WTC11 (cell line): ENCODE measurements around the gene NUAK1. TPM values are rescaled to one million over a fixed set of nuclear protein-coding genes. Genes with fewer than 3 reads are reported as not detected.

Experiments used
- ATAC-seq: fragments of 200-7000 bp; cut with Tn5 transposase; 2 replicates; pipeline ENCODE4 v1.10.0; 2021; ENCODE audit warnings: mild to moderate bottlenecking, moderate library complexity
- CTCF ChIA-PET: fragments of 300-600 bp; sonication (Branson Sonifier 250); formaldehyde crosslinking; loops from one replicate; lab custom pipeline; 2021; ENCODE audit warnings: antibody characterized with exemption; lab: Charles Lee
- POLR2A ChIA-PET: fragments of 350-600 bp; sonication (Branson Sonifier 250); formaldehyde crosslinking; loops from one replicate; lab custom pipeline; 2021; ENCODE audit warnings: antibody characterized with exemption; lab: Charles Lee
- DNase-seq: peaks from one replicate; pipeline ENCODE4 v3.0.0; 2021; ENCODE audit warnings: low spot score
- H3K27ac Mint-ChIP-seq: 2 replicates; pipeline ENCODE4 v1.8.0; 2021; ENCODE audit warnings: mixed read lengths
- H3K27me3 Mint-ChIP-seq: 2 replicates; pipeline ENCODE4 v1.8.0; 2021; ENCODE audit warnings: low read depth, mild to moderate bottlenecking, moderate library complexity, mixed read lengths
- H3K36me3 Mint-ChIP-seq: 2 replicates; pipeline ENCODE4 v1.8.0; 2021; ENCODE audit warnings: mixed read lengths
- H3K4me1 Mint-ChIP-seq: 2 replicates; pipeline ENCODE4 v1.8.0; 2022; ENCODE audit warnings: mixed read lengths
- H3K4me3 Mint-ChIP-seq: 2 replicates; pipeline ENCODE4 v1.8.0; 2021; ENCODE audit warnings: mild to moderate bottlenecking, moderate library complexity, mixed read lengths
- H3K9me3 Mint-ChIP-seq: 2 replicates; pipeline ENCODE4 v1.8.0; 2021; ENCODE audit warnings: mixed read lengths
- ETV6 ChIP-seq: sonication (generic); formaldehyde crosslinking; IDR thresholded peaks from 2 replicates; pipeline ENCODE4 v1.8.1; 2022; ENCODE audit warnings: mild to moderate bottlenecking, missing genetic modification reagents
- FOXJ3 ChIP-seq: sonication (generic); formaldehyde crosslinking; IDR thresholded peaks from 2 replicates; pipeline ENCODE4 v1.9.0; 2021; ENCODE audit warnings: missing genetic modification reagents, mild to moderate bottlenecking, borderline replicate concordance
- JAZF1 ChIP-seq: fragments of 250-450 bp; sonication (Bioruptor Pico); IDR thresholded peaks from 2 replicates; pipeline ENCODE4 v1.9.0; 2021; ENCODE audit warnings: moderate library complexity, mild to moderate bottlenecking, inconsistent platforms
- NFE2L1 ChIP-seq: sonication (generic); formaldehyde crosslinking; IDR thresholded peaks from 2 replicates; pipeline ENCODE4 v1.8.1; 2023; ENCODE audit warnings: missing genetic modification reagents
- total RNA-seq: library from RNA; stranded (reverse); gene quantifications from 3 replicates; pipeline ENCODE4 v1.2.3, GENCODE V29; 2021
- TF ChIP-seq, protein P1 (sequence below): fragments of 200-600 bp; IDR thresholded peaks from 2 replicates; pipeline ENCODE4 v1.8.0; 2022; ENCODE audit warnings: antibody characterized with exemption
- TF ChIP-seq, protein P2 (sequence below): sonication (generic); formaldehyde crosslinking; IDR thresholded peaks from 2 replicates; pipeline ENCODE4 v1.8.1; 2023; ENCODE audit warnings: mild to moderate bottlenecking, missing genetic modification reagents, borderline replicate concordance
- TF ChIP-seq, protein P3 (sequence below): sonication (generic); formaldehyde crosslinking; IDR thresholded peaks from 2 replicates; pipeline ENCODE4 v1.8.1; 2022; ENCODE audit warnings: low read depth, mild to moderate bottlenecking, moderate library complexity, missing genetic modification reagents, borderline replicate concordance
- TF ChIP-seq, protein P4 (sequence below): sonication (generic); formaldehyde crosslinking; IDR thresholded peaks from 2 replicates; pipeline ENCODE4 v1.8.0; 2023; ENCODE audit warnings: missing genetic modification reagents, mild to moderate bottlenecking, borderline replicate concordance

Gene NUAK1
- total RNA-seq, 1 experiment from 2014 or later: 15.9 TPM

DNA sequence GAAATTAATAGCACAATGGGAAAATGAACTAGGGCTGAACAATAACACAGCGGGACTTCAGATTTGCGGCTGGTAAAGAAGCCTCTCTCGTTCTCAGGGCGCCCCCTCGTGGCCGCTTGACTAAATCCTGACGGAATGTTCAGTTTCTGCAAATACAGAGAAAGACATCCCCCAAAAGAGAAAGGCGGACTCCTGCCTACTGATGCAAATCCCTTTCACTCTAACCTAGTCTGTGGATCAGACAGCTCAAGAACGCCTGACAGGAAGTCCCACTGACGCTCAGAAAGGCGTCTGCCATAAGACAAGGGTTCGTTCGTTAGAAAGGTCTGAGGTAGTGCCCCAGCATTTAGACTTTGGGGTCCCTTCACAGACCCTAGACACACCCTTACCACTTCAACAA, 2.5 kb downstream of the NUAK1 start:
- DNase-seq (peak; percentile 92), ATAC-seq (no peak)
- Mint-ChIP-seq H3K36me3 (no peaks in the 10 kb centered on the region), H3K27me3 (peaks cover 7% of the 10 kb centered on the region), H3K4me3 (peak overlapping the region; percentile 92), H3K27ac (peak overlapping the region; percentile 76), H3K4me1 (peaks cover 74% of the 10 kb centered on the region), H3K9me3 (no peaks in the 10 kb centered on the region)
- POLR2A ChIA-PET: interaction anchor here (0.6 to 2.1 kb wide), 4 partner anchors 13 to 214 kb away, joined by 3 to 8 read pairs (median 3); no protein-coding TSS in a partner anchor
- TF ChIP-seq ETV6 (0 out of 2 replicates have a peak, but pooled peaks have one; percentile 39), NFE2L1 (CRISPR knock-in tag) (no peak)
- TF ChIP-seq, protein P1, sequence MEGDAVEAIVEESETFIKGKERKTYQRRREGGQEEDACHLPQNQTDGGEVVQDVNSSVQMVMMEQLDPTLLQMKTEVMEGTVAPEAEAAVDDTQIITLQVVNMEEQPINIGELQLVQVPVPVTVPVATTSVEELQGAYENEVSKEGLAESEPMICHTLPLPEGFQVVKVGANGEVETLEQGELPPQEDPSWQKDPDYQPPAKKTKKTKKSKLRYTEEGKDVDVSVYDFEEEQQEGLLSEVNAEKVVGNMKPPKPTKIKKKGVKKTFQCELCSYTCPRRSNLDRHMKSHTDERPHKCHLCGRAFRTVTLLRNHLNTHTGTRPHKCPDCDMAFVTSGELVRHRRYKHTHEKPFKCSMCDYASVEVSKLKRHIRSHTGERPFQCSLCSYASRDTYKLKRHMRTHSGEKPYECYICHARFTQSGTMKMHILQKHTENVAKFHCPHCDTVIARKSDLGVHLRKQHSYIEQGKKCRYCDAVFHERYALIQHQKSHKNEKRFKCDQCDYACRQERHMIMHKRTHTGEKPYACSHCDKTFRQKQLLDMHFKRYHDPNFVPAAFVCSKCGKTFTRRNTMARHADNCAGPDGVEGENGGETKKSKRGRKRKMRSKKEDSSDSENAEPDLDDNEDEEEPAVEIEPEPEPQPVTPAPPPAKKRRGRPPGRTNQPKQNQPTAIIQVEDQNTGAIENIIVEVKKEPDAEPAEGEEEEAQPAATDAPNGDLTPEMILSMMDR: peak; percentile 79
- CTCF ChIA-PET: interaction anchor here (0.7 to 5.1 kb wide), 18 partner anchors 9 to 715 kb away, joined by 3 to 36 read pairs (median 4); no protein-coding TSS in a partner anchor

DNA sequence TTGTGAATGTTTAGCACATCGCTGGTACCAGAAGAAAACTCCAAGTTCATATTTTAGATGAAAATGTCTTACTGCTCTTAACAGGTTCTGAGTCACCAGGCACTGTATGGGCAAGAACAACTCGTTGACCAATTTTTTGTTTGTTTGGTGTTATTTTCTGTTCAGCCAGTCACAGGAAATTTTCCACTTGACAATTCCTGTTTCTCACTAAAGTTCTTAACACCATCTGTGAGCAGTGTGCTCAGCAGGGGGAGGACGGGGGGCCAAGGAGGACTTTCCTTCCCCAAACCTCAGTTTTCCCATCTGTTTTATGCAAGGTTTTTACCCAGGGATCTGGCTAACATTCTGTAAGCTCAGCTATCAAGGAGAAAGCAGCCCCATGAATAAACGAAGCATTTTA, 3.0 kb downstream of the NUAK1 start:
- peak overlapping the region; percentile 65 for H3K27ac Mint-ChIP-seq

More for the DNA sequence above, 3.0 kb downstream of the NUAK1 start:
- DNase-seq (no peak), ATAC-seq (no peak)
- Mint-ChIP-seq H3K4me3 (0 out of 2 replicates have a peak overlapping the region, but pooled peaks have one; percentile 5), H3K9me3 (no peaks in the 10 kb centered on the region), H3K36me3 (no peaks in the 10 kb centered on the region), H3K27me3 (peaks cover 7% of the 10 kb centered on the region), H3K4me1 (peaks cover 75% of the 10 kb centered on the region)
- POLR2A ChIA-PET: interaction anchor here (0.6 to 2.1 kb wide), 4 partner anchors 14 to 214 kb away, joined by 3 to 8 read pairs (median 3); no protein-coding TSS in a partner anchor
- CTCF ChIA-PET: interaction anchor here (0.7 to 5.1 kb wide), 15 partner anchors 9 to 715 kb away, joined by 3 to 36 read pairs (median 5); no protein-coding TSS in a partner anchor
- TF ChIP-seq JAZF1 (CRISPR knock-in tag): no peak
- TF ChIP-seq, protein P2, sequence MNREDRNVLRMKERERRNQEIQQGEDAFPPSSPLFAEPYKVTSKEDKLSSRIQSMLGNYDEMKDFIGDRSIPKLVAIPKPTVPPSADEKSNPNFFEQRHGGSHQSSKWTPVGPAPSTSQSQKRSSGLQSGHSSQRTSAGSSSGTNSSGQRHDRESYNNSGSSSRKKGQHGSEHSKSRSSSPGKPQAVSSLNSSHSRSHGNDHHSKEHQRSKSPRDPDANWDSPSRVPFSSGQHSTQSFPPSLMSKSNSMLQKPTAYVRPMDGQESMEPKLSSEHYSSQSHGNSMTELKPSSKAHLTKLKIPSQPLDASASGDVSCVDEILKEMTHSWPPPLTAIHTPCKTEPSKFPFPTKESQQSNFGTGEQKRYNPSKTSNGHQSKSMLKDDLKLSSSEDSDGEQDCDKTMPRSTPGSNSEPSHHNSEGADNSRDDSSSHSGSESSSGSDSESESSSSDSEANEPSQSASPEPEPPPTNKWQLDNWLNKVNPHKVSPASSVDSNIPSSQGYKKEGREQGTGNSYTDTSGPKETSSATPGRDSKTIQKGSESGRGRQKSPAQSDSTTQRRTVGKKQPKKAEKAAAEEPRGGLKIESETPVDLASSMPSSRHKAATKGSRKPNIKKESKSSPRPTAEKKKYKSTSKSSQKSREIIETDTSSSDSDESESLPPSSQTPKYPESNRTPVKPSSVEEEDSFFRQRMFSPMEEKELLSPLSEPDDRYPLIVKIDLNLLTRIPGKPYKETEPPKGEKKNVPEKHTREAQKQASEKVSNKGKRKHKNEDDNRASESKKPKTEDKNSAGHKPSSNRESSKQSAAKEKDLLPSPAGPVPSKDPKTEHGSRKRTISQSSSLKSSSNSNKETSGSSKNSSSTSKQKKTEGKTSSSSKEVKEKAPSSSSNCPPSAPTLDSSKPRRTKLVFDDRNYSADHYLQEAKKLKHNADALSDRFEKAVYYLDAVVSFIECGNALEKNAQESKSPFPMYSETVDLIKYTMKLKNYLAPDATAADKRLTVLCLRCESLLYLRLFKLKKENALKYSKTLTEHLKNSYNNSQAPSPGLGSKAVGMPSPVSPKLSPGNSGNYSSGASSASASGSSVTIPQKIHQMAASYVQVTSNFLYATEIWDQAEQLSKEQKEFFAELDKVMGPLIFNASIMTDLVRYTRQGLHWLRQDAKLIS (CRISPR knock-in tag): no peak
- TF ChIP-seq FOXJ3 (CRISPR knock-in tag): no peak
- TF ChIP-seq, protein P3, sequence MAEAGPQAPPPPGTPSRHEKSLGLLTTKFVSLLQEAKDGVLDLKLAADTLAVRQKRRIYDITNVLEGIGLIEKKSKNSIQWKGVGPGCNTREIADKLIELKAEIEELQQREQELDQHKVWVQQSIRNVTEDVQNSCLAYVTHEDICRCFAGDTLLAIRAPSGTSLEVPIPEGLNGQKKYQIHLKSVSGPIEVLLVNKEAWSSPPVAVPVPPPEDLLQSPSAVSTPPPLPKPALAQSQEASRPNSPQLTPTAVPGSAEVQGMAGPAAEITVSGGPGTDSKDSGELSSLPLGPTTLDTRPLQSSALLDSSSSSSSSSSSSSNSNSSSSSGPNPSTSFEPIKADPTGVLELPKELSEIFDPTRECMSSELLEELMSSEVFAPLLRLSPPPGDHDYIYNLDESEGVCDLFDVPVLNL (CRISPR knock-in tag): no peak
- TF ChIP-seq, protein P4, sequence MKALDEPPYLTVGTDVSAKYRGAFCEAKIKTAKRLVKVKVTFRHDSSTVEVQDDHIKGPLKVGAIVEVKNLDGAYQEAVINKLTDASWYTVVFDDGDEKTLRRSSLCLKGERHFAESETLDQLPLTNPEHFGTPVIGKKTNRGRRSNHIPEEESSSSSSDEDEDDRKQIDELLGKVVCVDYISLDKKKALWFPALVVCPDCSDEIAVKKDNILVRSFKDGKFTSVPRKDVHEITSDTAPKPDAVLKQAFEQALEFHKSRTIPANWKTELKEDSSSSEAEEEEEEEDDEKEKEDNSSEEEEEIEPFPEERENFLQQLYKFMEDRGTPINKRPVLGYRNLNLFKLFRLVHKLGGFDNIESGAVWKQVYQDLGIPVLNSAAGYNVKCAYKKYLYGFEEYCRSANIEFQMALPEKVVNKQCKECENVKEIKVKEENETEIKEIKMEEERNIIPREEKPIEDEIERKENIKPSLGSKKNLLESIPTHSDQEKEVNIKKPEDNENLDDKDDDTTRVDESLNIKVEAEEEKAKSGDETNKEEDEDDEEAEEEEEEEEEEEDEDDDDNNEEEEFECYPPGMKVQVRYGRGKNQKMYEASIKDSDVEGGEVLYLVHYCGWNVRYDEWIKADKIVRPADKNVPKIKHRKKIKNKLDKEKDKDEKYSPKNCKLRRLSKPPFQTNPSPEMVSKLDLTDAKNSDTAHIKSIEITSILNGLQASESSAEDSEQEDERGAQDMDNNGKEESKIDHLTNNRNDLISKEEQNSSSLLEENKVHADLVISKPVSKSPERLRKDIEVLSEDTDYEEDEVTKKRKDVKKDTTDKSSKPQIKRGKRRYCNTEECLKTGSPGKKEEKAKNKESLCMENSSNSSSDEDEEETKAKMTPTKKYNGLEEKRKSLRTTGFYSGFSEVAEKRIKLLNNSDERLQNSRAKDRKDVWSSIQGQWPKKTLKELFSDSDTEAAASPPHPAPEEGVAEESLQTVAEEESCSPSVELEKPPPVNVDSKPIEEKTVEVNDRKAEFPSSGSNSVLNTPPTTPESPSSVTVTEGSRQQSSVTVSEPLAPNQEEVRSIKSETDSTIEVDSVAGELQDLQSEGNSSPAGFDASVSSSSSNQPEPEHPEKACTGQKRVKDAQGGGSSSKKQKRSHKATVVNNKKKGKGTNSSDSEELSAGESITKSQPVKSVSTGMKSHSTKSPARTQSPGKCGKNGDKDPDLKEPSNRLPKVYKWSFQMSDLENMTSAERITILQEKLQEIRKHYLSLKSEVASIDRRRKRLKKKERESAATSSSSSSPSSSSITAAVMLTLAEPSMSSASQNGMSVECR (CRISPR knock-in tag): no peak
